Omental fat pad (tissue), 4 donors: ENCODE data around the gene C17orf78. TPM values are rescaled to one million over a fixed set of nuclear protein-coding genes. Genes with fewer than 3 reads are reported as not detected.
A peak's percentile ranks its signal among the peaks of the same experiment; 100 is the strongest.

Source experiments
- ATAC-seq: fragments of 150-250 bp; one replicate; pipeline ENCODE4 v1.9.1; 2016; ENCODE audit warnings: mild to moderate bottlenecking, moderate library complexity; ENCODE audit not compliant: low FRiP score
- DNase-seq: peaks from one replicate; pipeline ENCODE4 v3.0.0-alpha.2; 2019; ENCODE audit warnings: low spot score
- CTCF ChIP-seq, 3 donors: fragments of 450-650 bp; IDR thresholded peaks; one replicate each; pipeline ENCODE4 v1.5.1; 2016 to 2017; ENCODE audit warnings: antibody characterized with exemption in 3 of 3, mild to moderate bottlenecking in 3 of 3, moderate library complexity in 2 of 3
- total RNA-seq, 4 donors: library from RNA; depleted of rRNA; stranded (reverse); fragments of >200 nt; gene quantifications; one replicate each; pipeline ENCODE4 v1.1.0, GENCODE V29; 2016

Gene C17orf78
- total RNA-seq, 4 donors from 2014 or later: not detected

- ATAC-seq: peak; percentile 43
- no peak for TF ChIP-seq CTCF (IDR thresholded peaks at IDR 0.05)
These were observed 17.5 kb upstream of the C17orf78 start for GRCh38 chr17:37358098-37358829.

GRCh38 chr17:37358830-37359681, 16.7 kb upstream of the C17orf78 start:
- no peak for TF ChIP-seq CTCF (IDR thresholded peaks at IDR 0.05)
- DNase-seq (peak; percentile 79), ATAC-seq (peak; percentile 99)

More at GRCh38 chr17:37358098-37358829, 17.5 kb upstream of the C17orf78 start:
- peak; percentile 28 for DNase-seq

- peak; percentile 3 for ATAC-seq
- TF ChIP-seq CTCF (IDR thresholded peaks at IDR 0.05): no peak
- peak; percentile 57 for DNase-seq
These were observed 16.1 kb upstream of the C17orf78 start for GRCh38 chr17:37359682-37360188.

GRCh38 chr17:37360632-37361031, 15.2 kb upstream of the C17orf78 start:
- ATAC-seq (no peak), DNase-seq (no peak)
- TF ChIP-seq CTCF (IDR thresholded peaks at IDR 0.05): no peak

GRCh38 chr17:37361543-37361942, 14.2 kb upstream of the C17orf78 start:
- no peak for DNase-seq
- no peak for ATAC-seq
- TF ChIP-seq CTCF (IDR thresholded peaks at IDR 0.05): no peak

GRCh38 chr17:37365589-37365988, 10.2 kb upstream of the C17orf78 start:
- TF ChIP-seq CTCF (IDR thresholded peaks at IDR 0.05): no peak
- ATAC-seq: no peak
- DNase-seq: no peak
